NCI-H2196 (cell line): Measurements from ENCODE around the gene POLA2.

Source experiments
- DNase-seq: peaks from one replicate; lab custom pipeline; 2025; ENCODE audit not compliant: unreplicated experiment; lab: John Stamatoyannopoulos, UW

Gene POLA2

DNA sequence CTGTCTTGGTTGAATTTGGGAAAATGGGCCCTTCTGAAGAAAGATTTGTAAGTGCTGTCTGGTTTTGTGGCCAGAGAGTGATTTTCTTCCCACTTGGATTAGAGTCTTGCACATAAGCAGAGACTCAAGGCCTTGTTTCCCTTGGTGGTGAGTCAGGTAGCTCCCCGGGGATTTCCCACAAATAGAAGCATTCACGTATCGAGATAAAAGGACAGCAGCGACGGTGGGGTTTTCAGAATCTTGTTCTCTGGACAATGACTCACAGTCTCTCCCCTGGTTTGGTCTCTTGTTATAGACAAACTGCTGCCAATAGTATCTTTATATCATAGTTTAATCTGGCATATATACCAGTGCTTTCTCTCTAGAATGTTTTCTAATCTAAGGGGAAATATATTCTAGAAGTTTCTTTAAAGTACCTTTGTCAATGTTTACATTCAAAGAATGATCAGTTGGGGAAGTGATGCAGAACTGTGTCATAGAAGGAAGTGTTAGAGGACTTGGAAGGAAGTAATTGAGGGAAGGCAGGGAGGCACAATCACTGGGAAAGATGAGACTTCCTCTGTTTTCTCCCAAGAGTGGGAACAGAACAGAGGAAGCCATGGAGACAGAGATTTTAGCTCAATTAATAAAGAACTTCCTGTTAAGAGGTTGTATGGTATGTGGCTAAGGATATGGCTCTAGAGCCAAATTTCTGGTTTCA is 18.1 kb downstream of the POLA2 start:
- no peak for DNase-seq

DNA sequence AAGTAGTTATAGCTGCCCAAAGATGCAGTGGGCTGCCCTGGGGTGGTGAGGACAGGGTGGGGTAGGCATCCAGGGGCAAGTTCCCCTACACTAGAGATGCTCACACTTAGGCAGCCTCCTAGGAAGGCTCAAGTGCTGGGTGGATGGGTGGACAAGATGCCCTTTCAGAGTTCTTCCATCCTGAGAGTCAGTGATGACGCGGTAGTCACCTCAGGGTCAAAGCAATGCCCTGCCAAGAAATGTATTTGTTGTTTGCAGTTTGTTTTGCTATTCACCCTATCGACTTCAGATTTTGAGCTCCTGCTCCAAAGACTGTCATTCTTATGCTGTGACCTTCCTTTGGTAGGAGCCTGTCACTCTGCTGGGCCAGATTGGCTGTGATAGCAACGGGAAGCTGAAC is 18.9 kb downstream of the POLA2 start:
- DNase-seq, result no peak

DNA sequence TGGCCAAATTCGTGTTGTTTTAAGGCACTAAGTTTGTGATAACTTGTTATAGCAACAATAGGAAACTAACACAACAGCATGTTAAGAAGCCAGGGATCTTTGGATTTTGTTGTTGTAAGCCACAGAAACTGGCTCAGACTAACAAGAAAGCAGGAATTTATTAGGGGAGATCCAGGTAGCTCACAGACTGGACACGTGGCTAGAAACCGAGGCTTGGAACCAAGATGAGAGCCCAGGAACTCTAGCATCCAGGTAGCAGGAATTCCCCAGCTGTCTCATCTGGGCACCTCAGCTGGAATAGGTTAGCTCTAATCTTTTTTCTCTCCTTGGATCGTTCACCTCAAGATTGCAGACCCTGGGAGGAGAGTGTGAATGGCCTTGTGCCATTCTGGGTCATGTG is 24.9 kb downstream of the POLA2 start:
- DNase-seq, result no peak

DNA sequence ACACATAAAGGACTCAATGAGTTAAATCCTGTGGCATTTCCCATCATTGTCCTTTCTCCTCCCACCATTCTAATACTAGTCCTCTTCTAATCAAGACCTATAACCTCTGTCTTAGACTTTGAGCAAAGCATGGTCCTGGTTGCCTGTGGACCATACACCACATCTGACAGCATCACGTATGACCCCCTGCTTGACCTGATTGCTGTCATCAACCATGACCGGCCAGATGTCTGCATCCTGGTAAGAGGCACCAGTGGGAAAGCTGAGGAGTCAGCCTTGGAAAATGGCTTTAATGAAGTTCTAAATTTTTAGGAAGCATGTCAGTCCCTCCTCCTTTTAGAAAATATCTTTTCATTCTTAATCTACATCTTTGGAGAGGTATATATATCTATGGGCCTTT is 25.8 kb downstream of the POLA2 start:
- no peak for DNase-seq

DNA sequence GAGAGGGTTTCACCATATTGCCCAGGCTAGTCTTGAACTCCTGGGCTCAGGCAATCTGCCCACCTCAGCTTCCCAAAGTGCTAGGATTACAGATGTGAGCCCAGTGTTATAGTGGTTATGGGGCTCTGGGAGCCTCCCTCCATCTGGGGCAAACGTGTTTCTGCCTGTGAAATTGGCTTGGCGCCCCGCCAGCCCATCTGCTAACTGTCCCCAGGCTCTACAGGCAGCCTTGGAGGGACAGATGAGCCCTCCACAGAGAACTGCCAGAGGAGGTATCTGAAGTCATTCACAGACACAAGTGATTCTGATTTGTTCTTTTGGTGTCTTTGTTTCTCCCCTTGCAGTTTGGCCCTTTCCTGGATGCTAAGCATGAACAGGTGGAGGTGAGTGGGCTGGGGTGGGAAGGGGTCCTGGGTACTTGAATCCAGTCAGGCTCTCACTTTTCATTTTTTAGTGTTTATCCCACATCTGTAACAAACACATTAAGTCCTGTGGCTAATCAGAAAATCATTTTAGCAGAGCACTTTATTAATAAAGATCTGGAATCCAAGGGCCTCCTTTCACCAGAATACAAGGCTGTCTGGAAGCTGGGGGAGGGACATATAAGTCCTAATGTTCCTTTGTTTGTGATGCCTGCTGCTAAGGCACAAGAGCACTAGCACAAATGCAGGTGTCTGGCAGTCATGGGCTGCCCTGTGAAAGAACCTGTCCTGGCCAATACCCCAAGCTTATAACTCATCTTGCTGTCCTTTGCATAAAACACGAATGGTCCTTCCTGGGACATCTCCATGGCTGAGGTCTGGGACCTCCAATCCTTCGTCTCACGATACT is 27.2 kb downstream of the POLA2 start:
- no peak for DNase-seq

DNA sequence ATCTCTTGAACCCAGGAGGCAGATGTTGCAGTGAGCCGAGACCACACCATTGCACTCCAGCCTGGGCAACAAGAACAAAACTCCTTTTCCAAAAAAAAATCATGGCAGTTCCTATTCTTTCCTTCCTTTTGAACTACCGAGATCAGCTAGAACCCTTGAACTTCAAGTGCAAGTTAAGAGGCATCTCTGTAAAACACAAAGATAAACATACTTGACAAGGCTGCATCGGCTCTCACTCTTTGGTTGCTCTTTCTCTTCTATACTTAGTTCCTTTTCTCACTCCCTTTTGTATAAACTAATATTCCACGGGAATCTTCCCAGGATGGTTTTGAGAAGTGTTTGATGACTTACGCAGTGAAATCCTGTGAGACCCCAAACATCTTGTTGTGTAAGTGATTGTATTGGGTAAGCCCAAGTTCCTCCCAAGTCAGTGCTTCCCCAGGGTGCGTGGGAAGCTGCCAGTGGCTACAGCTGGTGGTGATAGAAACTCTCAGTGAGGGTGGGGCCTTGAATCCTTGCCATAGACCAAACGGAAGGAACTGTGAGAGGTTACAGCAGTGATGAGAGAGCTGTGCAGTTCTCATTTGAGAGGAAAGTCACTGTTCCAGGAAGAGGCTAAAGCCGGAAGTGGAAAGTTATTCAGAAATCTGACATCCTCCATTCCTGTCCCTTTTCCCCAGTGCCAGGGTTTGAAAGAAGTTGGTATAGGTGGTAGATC is 28.8 kb downstream of the POLA2 start:
- DNase-seq, result no peak

DNA sequence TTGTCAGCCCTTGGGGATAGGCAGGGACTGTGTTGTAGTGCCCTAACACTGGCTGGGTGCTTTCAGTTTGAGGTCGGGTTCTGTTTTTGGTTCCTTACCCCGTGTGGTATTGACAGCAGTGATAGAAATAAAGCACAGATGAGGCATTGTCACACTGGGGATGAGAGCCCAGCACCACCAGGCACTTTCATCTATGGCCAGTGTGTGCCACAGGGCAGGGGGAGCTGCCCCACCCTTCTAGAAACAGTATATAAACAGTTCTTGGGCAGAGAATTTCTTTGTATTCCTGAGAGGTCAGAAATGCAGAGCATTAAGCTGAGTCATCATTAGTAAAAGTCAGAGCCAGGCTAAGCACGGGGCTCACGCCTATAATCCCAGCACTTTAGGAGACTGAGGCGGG is 29.9 kb downstream of the POLA2 start:
- no peak for DNase-seq

DNA sequence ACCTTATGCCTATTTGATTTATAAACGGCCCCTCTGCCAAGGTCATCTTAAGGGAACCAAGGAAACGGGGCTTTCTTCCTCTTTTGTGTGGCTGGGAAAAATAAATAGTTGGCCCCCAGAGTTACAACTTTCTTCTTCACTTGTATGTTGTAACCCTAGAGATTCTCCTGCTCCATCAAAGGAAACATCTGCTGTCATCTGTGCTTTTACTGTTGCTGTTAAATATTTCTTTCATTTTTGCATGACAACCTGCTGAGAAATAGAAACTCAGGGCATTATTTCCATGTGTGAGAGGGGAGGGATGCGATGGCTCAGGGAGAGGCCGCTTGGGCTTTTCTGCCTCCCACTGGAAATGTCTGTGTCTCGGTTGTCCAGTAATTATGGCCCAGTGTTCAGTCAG is 31.1 kb downstream of the POLA2 start:
- no peak for DNase-seq

DNA sequence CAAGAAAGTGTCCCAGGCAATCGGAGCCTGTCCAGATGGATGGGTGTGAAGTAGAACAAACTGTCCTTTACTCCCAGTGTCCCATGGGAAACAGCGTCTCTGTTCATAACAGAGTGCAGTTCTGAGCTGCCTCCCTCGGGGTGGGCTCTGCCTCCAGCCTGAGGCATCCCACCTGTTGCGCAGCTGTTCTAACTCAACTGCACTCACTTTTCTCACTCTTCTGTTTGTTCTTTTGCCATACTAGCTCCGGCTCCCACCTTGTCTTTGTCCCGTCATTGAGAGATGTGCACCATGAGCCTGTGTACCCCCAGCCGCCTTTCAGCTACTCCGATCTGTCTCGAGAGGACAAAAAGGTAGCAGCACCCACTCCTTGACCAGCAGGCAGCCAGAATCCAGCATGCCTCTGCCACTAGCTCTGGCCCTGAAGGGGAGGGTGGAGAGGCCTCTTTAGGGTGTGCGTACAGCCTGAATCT is 32.2 kb downstream of the POLA2 start:
- DNase-seq, result no peak

DNA sequence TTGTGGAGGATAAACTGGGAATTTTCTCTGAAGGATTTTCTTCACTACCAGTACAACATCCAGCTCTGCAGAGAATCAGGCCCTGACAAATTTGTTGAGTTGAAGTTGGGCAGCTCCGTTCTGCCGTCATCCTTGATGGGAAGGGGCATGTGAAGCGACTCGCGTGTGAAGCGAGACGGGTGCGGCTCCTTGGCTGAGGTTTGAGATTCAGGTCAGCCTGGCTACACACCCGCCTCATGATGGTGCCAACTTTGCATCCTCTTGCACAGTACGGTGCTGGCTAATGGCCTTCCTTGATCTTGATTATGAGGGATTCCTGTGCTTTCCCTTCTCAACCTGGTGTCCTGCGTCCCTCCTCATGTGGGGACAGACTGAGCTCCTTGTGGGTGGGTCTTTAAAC is 33.2 kb downstream of the POLA2 start:
- DNase-seq, result no peak

DNA sequence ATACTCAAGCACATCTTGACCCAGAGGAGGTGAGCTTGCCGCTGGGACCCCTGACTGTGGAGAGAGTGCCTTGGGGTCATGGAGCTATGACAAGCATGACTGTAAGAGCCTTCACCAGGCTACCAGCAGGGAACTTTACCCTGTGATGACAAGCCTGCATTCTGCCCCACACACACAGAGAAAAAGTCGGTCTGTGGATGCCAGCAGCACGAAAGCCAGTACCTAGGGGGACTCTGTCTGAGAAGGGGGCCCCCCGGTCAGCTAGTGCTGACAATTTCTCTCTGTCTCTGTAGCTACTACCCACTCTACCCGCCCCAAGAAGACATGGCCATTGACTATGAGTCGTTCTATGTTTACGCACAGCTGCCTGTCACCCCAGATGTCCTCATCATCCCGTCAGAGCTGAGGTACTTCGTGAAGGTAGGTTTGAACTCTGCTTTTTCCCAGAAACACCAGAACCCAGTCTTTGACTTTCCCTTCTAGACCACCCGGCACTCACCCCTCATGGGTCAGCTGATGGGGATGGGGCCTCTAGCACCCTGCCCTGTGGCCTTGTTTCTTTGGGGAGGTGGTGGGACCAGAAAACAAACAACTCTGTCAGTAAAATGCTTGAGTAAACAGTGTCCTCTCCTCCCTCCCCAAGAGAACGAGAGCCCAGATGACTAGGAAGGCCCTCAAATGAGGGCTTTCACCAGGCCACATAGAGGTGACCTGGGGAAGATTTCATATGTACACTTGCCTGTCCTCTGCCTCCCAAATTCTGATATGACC is 34.0 kb downstream of the POLA2 start:
- no peak for DNase-seq

DNA sequence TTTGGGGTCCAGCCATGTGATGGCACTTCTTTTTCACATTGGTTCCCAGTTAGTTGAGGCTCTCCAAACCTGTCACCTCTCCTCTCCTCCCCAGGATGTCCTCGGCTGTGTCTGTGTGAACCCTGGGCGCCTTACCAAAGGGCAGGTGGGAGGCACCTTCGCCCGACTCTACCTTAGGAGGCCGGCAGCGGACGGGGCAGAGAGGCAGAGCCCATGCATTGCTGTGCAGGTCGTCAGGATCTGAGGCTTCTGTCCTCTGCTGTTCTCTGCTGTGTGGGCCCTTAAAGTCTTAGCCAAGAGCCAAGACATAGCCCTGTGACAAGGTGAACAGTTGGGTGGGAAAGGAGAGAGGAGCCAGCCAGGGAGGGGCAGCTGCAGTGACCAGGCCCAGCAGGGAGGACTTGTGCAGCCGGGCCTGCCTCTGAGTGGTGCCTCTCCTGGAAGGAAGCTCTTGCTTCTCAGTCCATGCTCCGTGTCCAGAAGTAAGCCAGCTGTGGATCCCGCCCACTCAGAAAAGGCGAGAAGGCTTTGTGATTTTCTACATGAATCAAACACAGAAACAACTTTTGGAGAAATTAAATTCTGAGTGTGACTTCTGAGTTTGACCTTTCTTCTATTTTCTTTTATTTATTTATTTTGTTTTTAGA is 35.4 kb downstream of the POLA2 start:
- DNase-seq, result no peak

DNA sequence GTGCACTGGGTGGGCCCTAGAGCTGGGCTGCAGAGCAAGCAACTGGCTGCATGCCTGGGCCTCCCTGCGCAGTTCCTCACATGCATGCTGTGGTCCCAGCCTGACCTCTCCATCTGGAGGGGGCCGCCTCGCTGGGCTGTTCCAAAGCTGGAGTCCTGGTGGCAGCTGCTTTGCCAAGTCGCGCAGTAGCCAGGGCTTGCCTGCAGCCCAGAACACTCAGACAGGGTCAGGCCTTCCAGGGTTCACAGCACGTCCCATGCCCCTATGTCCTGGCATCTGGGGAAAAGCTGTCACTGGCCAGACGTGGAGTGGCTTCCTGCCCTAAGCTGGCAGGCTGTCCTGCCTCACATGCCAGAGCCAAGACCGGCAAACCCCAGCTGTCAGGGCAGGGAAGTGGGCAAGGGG is 36.4 kb downstream of the POLA2 start:
- no peak for DNase-seq

DNA sequence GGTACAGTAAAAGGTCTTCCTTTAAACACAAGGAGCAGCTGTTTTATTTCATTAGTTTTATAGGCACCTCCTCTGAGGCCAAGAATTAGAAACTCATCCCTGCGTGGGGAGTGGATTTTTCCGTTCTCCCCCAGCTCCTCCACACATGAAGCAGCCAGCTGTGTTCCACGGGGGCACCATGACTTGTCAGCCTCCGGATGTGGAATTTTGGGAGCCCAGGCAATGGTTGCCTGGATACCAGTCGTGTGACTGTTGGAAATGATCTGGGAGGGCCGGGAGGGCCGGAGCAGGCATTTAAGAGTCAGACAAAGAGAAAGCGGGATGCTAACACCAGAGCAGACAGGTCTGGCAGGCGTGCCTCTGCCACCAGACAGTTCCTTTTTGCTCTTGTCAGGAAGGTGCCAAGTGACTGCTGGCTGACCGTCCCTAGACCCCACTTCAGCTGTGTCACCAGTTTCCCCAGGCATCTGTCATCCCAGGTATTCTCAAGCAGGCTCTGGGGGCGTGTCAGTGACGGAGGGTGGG is 37.0 kb downstream of the POLA2 start:
- no peak for DNase-seq

DNA sequence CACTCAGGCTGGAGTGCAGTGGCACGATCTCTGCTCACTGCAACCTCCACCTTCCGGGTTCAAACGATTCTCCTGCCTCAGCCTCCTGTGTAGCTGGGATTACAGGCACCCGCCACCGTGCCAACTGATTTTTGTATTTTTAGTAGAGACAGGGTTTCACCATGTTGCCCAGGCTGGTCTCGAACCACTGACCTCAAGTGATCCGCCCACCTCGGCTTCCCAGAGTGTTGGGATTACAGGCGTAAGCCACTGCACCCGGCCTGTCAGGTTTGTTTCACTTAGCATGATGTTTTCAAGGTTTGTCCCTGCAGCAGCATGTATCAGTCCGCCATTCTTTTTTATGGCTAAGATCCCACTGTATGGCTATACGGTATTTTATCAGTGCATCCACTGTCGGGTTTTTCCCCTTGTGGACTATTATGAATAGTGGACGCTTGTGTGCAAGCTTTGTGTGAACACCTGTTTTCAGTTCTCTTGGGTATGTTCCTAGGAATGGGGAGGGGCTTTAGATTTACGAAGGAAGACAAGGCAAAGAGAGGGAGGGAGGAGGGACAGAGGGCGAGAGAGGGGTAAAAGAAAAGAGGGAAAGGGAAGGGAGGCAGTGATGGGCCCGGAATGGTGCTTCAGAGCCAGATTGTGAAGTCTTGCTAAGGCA is 39.0 kb downstream of the POLA2 start:
- DNase-seq, result no peak

DNA sequence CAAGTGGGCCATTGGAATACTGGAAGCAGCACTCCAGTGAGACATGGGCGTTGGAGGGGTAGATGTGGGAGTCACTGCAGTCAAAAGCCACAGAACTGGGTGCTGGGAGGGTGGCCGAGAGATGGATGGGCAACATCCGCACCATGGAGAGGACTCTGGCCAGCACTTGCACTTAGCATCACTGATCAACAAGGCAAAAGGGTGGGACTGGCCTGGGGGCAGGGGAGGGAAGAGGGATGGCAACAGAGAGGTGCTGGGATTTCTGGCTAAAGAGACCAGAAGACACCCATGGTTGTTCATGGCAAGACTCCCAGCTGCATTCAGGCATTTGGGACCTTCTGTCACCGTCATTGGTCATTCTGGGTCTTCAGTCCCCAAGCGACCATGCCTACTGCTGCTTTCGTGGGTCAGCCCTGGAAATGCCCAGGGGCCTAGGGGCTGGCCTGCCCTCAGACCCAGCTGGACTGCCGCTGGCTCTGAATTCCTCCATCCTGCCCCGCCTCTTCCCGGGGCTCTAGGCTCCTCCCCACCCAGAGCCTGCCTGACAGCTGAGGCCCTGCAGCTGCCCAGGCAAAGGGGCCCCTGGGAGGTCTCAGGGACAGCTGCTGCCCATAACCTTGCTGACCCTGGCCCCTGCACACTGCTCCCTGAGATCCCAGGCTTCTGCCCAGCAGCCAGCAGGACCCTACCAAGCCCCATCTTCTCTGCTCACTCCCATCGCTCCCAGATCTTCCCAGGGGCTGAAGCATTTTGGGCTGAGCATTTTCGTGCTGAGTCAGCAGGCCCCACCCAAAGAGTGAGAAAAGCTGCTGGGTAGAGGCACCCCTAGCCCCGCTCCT is 39.9 kb downstream of the POLA2 start:
- no peak for DNase-seq

DNA sequence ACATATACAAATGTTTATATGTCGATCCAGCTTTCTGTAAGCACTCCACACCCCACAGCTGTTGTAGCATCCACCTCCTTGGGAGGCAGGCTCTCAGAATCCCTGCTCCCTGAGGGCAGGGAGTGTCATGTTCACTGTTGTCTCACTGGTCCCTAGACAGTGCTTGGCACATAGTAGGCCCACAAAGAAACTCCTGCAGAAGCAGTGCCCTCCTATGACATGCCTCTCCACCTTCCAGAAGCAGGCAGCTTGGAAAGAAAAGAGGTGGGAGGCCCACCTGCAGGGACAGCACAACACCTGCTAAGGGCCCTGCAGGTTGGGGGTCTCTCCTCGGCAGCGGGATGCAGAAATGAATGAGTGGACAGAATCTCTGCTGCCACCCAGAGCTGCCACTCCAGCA is 41.8 kb downstream of the POLA2 start:
- no peak for DNase-seq

DNA sequence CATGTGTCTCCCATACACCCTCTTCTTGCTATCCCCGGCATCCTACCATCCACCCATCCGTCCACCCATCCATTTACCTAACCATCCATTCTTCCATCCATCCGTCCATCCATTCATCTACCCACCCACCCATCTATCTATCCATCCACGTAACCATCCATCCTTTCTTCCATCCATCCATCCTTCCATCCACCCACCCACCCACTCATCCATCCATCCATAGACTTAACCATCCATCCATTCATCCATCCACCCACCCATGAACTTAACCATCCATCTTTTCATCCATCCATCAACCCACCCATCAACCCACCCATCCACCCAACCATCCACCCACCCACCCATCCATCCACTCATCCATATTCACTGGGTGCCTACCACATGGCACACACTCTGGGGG is 42.3 kb downstream of the POLA2 start:
- DNase-seq, result no peak

DNA sequence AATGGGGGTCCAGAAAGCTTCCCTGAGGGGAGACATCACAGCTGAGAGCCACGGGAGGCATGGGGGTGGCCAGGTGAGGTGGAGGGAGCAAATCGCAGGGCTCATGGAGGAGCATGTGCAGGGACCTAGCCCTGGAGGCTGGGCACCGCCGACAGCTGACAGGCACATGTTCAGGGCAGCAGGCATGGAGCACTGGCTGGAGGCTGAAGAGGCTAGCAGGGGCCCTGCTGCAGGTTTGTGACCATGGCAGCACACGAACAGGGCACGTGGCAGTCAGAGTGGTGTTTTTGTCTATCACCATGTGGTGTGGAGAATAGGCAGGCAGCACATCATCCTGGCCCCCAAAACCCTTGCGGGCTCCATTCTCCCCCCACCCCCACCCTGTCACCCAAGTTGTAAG is 42.9 kb downstream of the POLA2 start:
- no peak for DNase-seq
